Glutamatergic neuron (in vitro differentiated cells): Measurements from ENCODE around the gene CTBP2. TPM values are rescaled to one million over a fixed set of nuclear protein-coding genes. Genes with fewer than 3 reads are reported as not detected.
"Not testable (repeated sequence)": the region's sequence is repeated elsewhere in the genome, so short reads cannot be mapped to it uniquely, and the experiment has no call there.

Experiments used
- DNase-seq: peaks from one replicate; pipeline ENCODE4 v3.0.0; 2022
- H3K27ac Mint-ChIP-seq: one replicate; pipeline ENCODE4 v1.8.0; 2020; ENCODE audit warnings: mild to moderate bottlenecking, mixed read lengths, inconsistent platforms; ENCODE audit not compliant: unreplicated experiment
- H3K27me3 Mint-ChIP-seq: one replicate; pipeline ENCODE4 v1.8.0; 2020; ENCODE audit warnings: mild to moderate bottlenecking, moderate library complexity, mixed read lengths, inconsistent platforms; ENCODE audit not compliant: unreplicated experiment
- H3K36me3 Mint-ChIP-seq: one replicate; pipeline ENCODE4 v1.8.0; 2020; ENCODE audit warnings: mild to moderate bottlenecking, mixed read lengths, inconsistent platforms; ENCODE audit not compliant: unreplicated experiment
- H3K4me1 Mint-ChIP-seq: one replicate; pipeline ENCODE4 v1.8.0; 2020; ENCODE audit warnings: mild to moderate bottlenecking, low read depth, mixed read lengths, inconsistent platforms; ENCODE audit not compliant: unreplicated experiment
- H3K4me3 Mint-ChIP-seq: one replicate; pipeline ENCODE4 v1.8.0; 2020; ENCODE audit warnings: mild to moderate bottlenecking, mixed read lengths, inconsistent platforms; ENCODE audit not compliant: unreplicated experiment
- H3K9me3 Mint-ChIP-seq: one replicate; pipeline ENCODE4 v1.8.0; 2020; ENCODE audit warnings: mild to moderate bottlenecking, moderate library complexity, mixed read lengths, inconsistent platforms; ENCODE audit not compliant: unreplicated experiment
- total RNA-seq: library from RNA; stranded (reverse); fragmentation: NEBNext Ultra II Directional; extraction: Animal tissue kit (Norgen Biotek cat#: 25700); gene quantifications from one replicate; pipeline ENCODE4 v1.2.1, GENCODE V29; 2021; ENCODE audit not compliant: unreplicated experiment
- TF ChIP-seq, protein P1 (sequence below): fragments of 200-600 bp; sonication (generic); IDR thresholded peaks from one replicate; pipeline ENCODE4 v1.5.0; 2021; ENCODE audit not compliant: partially characterized antibody, unreplicated experiment

CTBP2 gene
- total RNA-seq, 1 donor from 2014 or later = 174 TPM

DNA sequence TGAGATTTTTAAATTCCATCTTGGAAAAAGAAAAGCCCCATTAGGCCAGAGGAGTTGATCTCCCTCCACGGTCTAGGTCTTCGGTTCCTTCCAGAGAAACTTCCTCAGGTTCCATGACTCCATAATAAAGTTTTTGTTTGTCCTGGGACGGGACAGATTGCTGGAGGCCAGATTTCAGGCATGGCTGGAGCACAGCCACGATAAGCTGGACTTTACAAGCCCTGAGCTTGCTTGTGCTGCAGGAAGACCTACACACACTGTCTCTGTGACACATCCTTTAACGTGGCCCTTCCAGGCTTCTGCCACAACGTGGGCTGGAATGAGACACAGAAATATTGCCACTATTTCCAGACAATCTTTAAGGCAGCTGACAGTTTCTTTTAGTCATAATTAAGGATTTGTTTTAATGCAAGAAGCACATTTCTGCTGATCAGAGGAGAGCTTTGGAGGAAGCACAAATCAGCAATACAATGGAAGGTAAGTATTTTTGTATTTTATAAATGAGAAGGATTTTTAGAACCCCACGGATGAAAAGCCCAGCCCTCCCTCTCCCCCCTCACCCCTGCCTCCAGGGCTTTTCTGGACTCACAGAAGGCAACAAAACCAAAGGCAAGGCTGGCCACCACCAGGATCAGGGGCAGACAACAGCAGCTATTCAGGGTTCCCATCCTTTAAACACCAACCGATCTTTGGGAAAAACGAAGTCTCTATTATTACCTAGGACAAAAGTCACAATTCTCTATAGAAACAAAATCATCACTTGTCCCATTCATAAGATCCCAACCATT, 6.5 kb downstream of the CTBP2 start:
- Mint-ChIP-seq H3K36me3 (peaks cover 4% of the 10 kb centered on the region), H3K27ac (peak overlapping the region; percentile 68), H3K4me3 (peak overlapping the region; percentile 97), H3K27me3 (peaks cover 18% of the 10 kb centered on the region), H3K9me3 (peaks cover 9% of the 10 kb centered on the region), H3K4me1 (peaks cover 65% of the 10 kb centered on the region)
- TF ChIP-seq, protein P1, sequence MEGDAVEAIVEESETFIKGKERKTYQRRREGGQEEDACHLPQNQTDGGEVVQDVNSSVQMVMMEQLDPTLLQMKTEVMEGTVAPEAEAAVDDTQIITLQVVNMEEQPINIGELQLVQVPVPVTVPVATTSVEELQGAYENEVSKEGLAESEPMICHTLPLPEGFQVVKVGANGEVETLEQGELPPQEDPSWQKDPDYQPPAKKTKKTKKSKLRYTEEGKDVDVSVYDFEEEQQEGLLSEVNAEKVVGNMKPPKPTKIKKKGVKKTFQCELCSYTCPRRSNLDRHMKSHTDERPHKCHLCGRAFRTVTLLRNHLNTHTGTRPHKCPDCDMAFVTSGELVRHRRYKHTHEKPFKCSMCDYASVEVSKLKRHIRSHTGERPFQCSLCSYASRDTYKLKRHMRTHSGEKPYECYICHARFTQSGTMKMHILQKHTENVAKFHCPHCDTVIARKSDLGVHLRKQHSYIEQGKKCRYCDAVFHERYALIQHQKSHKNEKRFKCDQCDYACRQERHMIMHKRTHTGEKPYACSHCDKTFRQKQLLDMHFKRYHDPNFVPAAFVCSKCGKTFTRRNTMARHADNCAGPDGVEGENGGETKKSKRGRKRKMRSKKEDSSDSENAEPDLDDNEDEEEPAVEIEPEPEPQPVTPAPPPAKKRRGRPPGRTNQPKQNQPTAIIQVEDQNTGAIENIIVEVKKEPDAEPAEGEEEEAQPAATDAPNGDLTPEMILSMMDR = no peak
- no peak for DNase-seq

DNA sequence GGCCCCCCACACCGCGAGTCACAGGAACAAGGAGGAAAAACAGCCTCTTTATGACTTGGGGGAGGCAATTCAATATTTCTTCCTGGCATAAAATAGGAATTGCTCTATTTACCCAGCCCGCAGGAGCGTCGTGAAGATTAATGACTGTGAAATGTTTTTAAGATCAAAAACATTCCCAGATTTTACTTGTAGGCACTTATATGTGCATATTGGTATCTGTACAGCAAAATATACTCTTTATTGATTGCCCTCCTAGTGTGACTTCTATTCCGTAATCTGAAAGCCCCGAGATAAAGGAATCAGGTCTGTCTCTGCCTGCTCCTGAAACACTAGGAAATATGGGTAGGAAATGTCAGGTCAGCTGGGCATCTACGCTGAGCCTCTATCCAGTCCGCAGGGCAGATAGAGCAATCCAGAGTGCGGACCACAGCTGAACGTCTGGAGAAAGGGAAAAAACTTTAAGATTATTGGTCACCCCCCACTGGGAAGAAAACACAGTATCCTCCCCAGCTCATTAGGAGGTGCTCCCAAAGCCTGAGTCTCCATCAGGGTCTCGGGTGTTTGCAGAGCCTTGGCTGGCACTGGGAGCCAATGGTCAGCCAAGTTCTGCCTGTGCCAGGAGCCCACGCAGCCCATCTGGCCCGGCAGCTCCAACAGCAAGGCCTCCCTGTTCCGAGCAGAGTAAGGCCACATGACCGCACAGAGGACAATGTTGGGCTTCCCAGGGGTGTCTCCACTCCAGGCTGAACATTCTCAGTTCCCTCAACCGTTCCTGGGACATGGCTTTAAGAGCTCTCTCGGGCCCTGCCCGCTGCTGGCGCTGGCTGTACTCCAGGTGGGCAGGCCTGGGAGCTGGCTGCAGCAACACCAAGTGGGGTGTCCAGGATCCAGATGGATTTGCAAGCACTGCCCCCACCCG, 7.7 kb downstream of the CTBP2 start:
- TF ChIP-seq, protein P1 = no peak
- Mint-ChIP-seq H3K36me3 (peaks cover 4% of the 10 kb centered on the region), H3K27me3 (peaks cover 14% of the 10 kb centered on the region), H3K4me1 (peaks cover 75% of the 10 kb centered on the region), H3K9me3 (peaks cover 7% of the 10 kb centered on the region), H3K4me3 (peak overlapping the region; percentile 97), H3K27ac (peak overlapping the region; percentile 68)
- DNase-seq = no peak

DNA sequence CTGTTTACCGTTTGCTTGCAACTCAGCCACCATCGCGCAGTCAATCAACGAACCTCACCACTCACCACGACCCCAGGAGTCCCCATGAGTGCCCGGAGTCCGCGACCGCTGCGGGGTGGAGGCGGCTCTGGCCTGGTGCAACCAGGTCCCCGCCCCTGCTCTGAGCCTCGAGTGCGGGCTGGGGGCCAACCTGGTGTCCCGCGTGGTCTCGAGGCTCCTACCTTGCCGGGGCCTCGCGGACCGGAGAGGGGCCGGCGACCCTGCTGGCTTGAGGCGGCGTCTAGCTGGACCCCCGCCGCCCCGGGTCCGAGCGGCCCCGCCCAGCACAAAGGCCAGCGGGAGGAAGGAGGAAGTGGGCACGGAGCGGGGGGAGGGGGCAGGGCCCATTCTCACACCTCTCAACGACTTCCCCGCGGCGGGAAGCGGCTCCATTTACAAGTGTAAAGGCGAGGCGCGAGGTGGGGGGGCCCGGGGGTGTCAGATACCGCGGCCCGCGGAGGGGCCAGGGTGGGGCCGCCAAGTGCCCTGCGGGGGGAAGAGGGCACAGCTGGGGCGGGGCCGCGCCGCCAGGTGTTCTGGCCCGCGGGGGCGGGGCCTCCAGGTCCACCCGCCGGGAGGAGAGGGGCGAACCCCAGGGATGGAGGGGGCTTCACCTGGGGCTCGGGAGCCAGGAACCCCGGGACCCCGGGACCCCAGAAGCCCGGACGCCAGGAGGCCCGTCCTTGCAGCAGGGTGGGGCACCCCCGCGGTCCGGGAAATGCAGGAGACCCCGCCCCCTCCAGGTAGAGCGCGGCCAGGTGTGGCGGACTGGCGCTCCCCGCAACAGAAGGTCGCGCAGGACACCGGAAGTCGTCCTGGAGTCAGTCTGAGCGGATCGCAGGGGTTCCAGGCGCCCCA, 8.6 kb downstream of the CTBP2 start:
- H3K27ac Mint-ChIP-seq = no peak overlapping the region
- TF ChIP-seq, protein P1 = no peak
- H3K4me1 Mint-ChIP-seq = peaks cover 71% of the 10 kb centered on the region
- no peak for DNase-seq
- H3K27me3 Mint-ChIP-seq = peaks cover 8% of the 10 kb centered on the region
- H3K4me3 Mint-ChIP-seq = peak overlapping the region; percentile 79
- H3K36me3 Mint-ChIP-seq = peaks cover 4% of the 10 kb centered on the region
- peaks cover 4% of the 10 kb centered on the region for H3K9me3 Mint-ChIP-seq

DNA sequence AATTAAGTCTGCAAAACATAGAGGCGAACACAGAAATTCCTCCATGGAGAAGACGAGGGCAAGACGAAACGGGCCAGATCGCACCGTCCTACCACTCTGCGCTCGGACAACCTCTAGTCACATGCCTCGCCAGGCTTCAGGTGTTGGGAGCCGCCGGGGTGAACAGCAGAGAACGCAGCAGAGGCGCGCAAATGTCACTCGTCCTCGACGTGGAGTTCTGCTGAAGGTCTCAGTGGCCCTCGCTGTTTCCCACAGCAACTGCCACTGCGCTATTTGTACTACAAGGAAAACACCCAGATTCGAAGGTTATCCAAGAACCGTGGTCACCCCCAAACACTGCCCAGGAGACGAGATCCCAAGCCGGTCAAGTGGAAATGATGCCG, 9.2 kb downstream of the CTBP2 start:
- Mint-ChIP-seq H3K9me3 (peaks cover 4% of the 10 kb centered on the region), H3K4me1 (peaks cover 65% of the 10 kb centered on the region), H3K27ac (peak overlapping the region; percentile 62), H3K4me3 (peak overlapping the region; percentile 79), H3K27me3 (peaks cover 8% of the 10 kb centered on the region), H3K36me3 (peaks cover 4% of the 10 kb centered on the region)
- DNase-seq = no peak
- TF ChIP-seq, protein P1 = no peak

DNA sequence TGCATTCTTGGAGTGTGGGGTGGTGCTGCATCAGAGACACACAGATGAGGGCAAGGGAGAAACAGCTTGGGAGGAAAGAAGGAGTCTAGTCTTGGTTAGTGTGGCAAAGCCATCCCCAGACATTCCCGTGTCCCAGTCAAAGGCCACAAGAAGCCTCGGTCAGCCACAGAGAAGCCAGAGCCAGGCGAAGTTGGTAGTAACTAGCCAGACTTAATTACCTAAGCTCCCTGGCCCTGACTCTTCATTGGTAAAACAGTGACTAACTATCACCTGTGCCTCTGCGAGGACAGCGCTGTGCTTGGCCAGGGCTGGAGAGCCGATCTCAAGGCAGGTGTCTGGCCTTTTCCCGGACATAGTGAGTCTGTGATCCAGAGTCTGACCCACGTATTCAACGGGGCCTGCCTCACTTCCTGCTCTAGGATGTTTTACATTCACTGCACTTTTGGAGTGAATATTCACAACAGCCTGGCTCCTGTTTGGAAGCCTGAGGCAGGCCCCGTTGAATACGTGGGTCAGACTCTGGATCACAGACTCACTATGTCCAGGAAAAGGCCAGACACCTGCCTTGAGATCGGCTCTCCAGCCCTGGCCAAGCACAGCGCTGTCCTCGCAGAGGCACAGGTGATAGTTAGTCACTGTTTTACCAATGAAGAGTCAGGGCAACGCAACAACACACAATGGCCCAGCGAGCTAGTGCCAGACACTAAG, 9.8 kb downstream of the CTBP2 start:
- Mint-ChIP-seq H3K27ac (peak overlapping the region; percentile 66), H3K4me3 (peak overlapping the region; percentile 79), H3K4me1 (peaks cover 59% of the 10 kb centered on the region)
- H3K9me3 Mint-ChIP-seq, H3K36me3 Mint-ChIP-seq, H3K27me3 Mint-ChIP-seq, DNase-seq: not testable (repeated sequence)
